ENCODE measurements around the gene NRARP.

GRCh38 chr9:137279741-137280473 is 22.2 kb downstream of the NRARP start:
- TF ChIP-seq CTCF (IDR thresholded peaks at IDR 0.05; ENCODE audit: low read depth, low read length): no peak
- TF ChIP-seq EZH2phosphoT487 (IDR thresholded peaks at IDR 0.05; ENCODE audit: low read depth): no peak
